HG03457 (cell line): ENCODE data around the gene METAP2.
"Not testable (repeated sequence)": the region's sequence is repeated elsewhere in the genome, so short reads cannot be mapped to it uniquely, and the experiment has no call there.

Source experiments
- ATAC-seq: cut with Tn5 transposase; IDR thresholded peaks from one replicate; pipeline ENCODE4 v1.9.1; 2021; ENCODE audit warnings: moderate number of reproducible peaks; ENCODE audit not compliant: unreplicated experiment

Gene METAP2

DNA sequence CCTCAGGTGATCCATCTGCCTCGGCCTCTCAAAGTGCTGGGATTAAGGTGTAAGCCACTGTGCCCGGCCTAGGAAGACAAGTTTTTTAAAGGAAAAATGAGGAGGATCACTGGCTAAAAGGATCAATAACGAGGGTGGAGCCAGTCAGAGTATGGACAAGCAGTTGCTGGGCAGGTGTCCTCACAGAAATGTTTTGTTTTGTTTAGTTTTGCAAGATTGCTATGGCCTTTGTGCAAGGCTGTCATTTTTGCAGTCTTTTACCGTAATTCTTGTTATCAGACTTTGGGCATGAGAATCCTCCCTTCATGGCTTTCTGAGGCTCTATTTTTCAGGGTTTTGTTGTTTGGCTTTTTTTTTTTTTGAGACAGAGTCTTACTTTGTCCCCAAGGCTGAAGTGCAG, 11.9 kb upstream of the METAP2 start:
- no peak for ATAC-seq

DNA sequence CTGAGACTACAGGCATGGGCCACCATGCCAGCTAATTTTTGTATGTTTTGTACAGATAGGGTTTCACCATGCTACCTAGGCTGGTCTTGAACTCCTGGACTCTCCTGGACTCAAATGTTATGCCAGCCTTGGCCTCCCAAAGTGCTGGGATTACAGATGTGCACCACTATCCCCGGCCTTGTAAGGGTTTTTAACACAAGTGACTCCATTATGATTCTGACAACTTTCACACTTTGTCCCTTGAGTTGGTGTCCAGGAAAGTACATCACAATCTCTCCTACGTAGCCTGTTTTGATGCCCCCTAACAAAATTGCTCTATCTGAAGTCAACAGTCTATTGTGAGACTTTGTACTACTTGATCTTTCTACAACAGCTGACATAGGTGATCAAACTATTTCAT, 11.4 kb upstream of the METAP2 start:
- ATAC-seq, result no peak

DNA sequence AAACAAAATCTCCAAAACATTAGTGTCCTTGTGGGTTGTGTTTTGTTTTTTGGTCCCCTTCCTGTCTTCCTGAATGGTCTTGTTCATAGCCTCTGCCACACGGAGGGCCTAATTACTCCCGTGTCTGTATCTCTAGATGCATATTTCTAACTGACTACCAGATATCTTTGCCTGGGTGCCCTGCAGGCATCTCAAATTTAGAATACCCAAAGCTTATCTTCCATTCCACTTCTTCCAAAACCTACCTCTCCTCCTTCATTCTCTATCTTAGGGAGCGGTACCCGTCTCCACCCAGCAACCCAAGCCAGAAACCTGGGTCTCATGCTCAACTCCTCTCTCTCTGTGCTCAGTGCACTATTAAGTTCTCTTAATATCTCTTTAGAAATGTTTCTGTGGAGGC, 10.9 kb upstream of the METAP2 start:
- no peak for ATAC-seq

DNA sequence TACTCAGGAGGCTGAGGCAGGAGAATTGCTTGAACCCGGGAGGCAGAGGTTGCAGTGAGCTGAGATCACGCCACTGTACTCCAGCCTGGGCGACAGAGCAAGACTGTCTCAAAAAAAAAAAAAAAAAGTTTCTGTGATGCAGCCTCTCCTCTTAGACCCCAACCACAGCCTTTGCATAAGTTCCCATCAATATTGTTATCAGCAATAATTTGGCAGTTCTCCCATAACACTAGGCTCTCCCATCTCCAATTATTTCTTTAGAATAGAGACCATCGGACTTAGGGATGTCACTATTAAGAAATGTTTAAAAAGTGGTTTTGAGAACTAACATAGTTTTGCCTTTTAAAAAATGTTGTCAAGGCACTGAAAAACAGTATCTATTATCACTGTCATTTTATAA, 10.2 kb upstream of the METAP2 start:
- ATAC-seq, result not testable (repeated sequence)

DNA sequence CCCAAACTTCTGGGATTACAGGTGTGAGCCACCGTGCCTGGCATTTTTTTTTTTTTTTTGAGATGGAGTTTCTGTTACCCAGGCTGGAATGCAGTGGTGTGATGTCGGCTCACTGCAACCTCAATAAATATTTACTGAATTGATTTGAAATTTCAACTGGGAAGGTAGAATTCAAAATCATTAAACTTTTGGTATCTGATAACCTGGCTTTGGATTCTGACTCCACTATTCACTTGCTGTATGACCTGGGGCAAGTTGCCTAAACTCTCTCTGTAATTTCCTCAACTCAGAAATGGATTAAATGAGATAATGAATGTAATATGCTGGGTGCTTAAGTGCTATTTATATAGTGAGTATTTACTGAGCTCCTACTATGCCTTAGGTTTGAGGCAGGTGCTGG, 8.7 kb upstream of the METAP2 start:
- ATAC-seq, result no peak

DNA sequence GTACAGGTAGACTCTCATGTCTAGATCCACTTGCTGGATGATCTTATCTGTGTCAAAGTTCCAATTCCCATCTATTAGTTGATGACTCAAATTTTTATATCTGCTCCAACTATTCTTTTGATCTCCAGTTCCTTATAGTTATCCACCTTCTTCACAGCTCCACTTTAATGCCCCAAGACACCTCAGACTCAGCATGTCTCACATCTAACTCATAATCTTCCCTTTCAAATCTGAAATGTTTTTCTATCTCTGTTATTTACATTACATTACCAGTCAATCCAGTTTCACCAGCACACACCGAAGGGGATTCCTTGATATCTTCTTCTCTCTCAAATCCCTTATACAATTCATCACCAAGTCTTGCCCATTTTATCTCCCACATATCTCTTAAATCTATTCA, 3.7 kb upstream of the METAP2 start:
- no peak for ATAC-seq

DNA sequence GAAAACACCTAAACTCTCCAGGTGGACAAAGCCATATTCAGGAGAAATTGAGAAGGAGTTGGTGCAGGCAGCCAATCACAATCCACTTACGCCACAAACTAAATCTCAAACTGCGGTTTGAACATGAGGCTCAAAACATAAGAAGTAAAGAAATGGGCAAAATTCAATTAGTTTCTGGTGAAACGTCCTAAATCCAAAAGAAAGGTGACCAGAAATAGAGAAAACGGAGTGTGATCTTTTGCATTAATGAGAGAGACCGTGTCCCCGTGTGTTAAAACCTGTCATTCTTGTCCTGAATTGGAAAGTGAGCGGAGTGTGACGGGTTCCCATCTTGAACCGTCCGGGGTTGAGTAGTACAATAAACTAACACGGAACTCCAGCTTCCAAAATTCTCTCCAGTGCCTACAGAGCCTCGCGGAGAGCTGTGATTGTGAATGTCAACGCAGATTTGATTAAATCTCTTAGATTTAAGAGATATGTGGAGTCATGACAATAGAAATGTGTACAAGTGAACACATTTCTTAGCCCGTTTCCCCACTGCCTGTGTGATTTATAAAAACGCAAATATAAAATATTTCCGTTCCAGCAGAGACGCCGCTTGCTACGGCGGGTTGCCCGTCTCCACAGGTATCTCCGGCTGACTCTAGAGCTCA, 595 bp upstream of the METAP2 start:
- ATAC-seq, result no peak

DNA sequence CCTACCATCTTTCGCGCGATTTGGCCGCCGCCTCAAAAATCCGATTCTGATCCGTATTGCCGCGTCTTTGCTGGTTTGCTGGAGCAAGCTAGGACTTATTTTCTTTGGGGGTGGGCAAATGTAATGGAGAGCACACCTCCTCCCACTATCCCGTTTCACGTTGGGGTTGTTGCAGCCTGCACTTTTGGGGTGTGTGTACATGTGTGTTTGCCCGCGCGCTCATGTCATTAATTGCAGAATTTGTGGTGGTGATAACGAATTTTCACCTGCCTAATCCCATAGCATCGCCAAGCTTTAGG, 657 bp downstream of the METAP2 start:
- no peak for ATAC-seq

DNA sequence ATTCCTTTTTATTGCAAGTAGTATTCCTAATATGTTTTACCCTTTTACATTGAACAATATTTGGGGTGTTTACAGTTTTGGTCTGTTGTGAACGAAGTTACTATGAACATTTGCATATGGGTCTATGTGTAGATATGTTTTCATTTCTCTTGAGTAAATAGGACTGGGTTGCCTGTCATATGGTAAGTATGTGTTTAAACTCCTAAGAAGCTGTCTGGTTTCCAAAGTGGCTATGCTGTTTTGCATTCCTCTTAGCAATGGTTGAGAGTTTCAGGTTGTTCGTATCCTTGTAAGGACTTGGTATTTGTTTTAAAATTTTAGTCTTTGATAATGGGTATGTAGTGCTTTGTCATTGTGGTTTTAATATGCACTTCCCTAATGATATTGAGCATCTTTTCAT, 6.3 kb downstream of the METAP2 start:
- no peak for ATAC-seq

DNA sequence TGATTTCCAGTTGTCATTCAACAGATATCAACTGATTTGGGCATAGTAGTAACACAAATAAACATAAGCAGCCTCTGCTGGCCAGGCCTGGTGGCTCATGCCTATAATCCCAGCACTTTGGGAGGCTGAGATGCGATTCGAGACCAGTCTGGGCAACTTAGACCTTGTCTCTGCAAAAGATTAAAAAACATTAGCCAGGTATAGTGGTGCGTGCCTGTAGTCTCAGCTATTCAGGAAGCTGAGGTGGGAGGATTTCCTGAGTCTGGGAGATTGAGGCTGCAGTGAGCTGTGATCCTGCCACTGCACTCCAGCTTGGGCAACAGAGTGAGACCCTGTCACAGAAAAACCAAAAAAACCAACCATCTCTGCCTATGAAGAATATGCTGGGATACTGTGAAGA, 7.1 kb downstream of the METAP2 start:
- no peak for ATAC-seq

DNA sequence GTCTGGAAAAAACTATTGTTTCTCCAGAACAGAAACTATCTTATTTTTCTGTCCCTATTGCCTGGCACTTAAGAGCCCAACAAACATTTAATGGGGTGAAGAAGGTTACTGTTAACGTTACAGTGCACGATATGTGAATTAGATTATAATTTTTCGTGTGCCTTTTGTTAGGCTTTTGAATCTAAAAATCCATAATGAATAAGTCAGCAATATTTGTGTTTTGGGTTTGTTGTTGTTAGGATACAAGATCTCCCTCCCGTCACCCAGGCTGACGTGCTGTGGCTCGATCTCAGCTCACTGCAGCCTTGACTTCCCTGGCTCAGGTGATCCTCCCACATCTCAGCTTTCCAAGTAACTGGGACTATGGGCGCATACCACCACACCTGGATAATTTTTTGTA, 7.9 kb downstream of the METAP2 start:
- no peak for ATAC-seq

DNA sequence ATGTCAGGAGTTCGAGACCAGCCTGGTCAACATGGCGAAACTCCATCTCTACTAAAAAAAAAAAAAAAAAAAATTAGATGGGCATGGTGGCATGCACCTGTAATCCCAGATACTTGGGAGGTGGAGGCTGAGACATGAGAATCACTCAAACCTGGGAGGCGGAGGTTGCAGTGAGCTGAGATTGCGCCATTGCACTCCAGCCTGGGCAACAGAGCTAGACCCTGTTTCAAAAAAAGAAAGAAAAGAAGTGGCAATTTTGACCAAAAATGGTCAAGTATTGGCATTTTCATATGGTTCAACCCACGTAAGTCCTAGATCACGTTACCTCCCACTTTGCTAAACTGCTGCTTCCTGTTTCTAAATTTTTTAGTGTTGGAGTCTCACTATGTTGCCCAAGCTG, 8.6 kb downstream of the METAP2 start:
- not testable (repeated sequence) for ATAC-seq

DNA sequence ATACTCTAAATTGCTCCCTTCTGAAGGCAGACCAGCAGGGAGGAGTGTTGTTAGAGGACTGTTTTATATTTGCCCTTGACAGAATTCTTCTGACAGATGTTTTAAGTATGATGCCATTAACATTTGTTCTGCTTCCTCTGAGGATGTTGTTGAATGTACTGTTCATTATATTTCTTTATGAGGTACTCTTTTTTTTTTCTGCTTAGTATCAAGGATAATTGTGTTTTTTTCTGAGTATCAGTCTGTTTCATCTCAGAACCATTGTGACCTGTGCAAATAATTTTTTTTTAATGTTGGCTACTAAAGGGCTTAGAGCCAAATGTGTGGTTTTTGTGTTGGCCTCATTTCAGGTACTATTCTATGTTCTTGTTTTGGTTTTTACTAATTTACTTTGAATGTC, 10.6 kb downstream of the METAP2 start:
- ATAC-seq, result no peak

DNA sequence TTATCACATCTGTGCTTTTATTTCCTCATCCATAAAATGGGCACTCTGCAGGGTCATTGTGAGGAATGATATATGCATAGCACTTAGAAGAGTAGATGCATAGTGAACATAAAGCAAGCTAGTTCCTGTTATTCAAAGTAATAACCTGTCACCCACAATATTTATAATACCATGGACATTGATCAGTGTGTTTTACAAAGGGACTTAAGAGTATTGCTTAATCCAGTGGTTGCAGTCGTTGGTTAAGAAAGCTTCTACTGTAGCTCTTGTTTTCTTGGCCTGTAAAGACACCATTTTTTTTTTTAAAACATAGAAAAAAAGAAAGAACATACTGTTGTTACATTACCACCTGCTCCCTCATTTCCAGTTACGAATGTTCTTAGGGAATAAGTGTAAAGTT, 13.1 kb downstream of the METAP2 start:
- no peak for ATAC-seq

DNA sequence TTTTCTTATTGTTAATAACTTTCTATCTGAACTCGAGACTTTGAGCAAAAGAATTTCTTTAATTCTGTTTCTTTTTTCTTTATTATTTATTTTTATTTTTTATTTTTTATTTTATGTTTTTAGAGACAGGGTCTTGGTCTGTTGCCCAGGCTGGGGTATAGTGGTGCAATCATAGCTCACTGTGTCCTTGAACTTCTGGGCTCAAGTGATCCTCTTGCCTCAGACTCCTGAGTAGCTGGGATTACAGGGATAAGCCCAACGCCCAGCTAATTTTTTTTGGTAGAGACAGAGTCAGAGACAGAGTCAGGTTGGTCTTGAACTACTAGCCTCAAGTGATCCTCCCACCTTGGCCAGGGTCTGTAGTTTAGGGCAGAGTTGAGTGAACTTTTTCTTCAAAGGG, 18.5 kb downstream of the METAP2 start:
- no peak for ATAC-seq

DNA sequence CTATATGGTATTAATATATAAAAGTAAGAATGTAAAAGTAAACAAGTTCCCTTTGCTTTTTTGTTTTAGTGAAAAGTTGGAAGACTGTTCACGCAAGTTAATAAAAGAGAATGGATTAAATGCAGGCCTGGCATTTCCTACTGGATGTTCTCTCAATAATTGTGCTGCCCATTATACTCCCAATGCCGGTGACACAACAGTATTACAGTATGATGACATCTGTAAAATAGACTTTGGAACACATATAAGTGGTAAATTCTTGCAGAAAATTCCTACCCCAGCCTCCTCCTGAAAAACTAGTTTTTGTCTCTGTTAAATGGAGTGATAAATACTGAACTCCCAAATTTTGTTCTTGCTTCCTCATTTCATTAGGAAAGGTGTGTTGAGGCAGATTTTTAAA, 20.9 kb downstream of the METAP2 start:
- no peak for ATAC-seq

DNA sequence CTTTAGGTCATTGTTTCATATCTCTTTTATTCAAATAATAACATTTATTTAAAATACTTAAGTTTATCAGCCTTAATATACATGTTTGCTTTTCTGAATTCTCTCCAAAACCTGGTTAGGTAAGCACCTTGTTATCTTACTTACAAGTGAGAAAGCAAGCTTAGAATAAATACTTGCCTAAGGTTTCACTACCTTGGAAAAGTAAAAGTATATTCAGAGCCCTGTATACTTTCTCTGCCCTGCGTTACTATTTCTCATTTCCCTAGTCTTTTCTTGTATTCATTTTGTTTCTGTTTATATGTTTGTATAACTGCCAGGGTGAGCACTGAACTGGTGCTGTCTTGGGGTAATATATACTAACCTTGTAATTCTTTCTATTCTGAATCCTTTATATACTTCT, 21.5 kb downstream of the METAP2 start:
- ATAC-seq, result no peak

DNA sequence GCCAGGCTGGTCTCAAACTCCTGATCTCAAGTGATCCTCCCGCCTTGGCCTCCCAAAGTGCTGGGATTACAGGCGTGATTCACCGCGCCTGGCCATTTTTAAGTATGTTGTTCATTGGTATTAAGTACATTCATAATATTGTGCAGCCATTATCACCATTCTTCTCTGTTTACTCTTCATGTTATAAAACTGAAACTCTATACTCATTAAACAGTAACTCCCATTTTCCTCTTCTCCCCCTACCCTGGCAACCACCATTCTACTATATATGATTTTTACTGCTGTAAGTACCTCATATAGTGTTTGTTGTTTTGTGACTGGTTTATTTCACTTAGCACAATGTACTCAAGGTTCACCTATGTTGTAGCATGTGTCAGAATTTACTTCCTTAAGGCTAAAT, 23.1 kb downstream of the METAP2 start:
- ATAC-seq, result no peak

DNA sequence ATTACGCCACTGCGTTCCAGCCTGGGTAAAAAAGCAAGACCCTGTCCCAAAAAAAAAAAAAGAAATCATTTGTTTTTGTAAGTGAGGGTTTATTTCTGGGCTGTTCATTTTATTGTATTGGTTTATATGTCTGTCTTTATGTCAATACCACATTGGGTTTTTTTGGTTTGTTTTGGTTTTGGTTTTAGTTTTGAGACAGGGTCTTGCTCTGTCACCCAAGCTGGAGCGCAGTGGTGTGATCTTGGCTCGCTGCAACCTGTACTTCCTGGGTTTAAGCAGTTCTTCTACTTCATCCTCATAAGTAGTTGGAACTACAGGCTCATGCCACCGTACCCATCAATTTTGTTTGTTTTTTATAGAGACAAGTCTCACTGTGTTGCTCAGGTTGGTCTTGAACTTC, 25.0 kb downstream of the METAP2 start:
- ATAC-seq, result no peak

DNA sequence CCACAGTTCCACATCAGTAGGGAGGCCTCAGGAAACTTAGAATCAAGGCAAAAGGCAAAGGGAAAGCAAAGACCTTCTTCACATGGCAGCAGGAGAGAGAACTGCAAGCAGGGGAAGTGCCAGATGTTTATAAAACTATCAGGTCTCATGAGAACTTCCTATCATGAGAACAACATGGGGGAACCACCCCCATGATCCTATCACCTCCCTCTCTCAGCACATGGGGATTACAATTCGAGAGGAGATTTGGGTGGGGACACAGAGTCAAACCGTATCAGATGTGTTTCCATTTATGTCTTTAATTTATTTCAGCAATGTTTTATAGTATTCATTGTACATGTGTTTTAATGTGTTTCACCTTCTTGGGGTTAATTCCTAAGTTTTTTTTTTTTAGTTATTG, 25.8 kb downstream of the METAP2 start:
- no peak for ATAC-seq

DNA sequence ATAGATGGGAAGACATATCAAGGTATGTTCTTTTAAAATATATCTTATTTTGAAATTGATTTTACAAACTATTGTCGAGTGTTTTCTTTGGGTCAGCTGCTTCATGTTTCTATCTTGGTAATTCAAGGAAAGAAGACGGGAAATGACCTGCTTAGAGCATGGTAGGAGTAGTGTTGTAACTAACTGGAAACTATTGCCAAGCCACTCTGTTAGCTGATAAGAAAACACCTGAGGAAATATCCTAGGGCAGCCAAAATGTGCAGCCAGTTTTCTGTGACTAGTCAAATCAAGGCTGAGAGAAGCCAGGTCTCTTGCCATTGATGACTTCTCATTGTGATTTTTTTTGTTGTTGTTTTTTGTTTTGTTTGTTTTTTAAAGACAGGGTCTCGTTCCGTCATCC, 30.2 kb downstream of the METAP2 start:
- ATAC-seq, result no peak

DNA sequence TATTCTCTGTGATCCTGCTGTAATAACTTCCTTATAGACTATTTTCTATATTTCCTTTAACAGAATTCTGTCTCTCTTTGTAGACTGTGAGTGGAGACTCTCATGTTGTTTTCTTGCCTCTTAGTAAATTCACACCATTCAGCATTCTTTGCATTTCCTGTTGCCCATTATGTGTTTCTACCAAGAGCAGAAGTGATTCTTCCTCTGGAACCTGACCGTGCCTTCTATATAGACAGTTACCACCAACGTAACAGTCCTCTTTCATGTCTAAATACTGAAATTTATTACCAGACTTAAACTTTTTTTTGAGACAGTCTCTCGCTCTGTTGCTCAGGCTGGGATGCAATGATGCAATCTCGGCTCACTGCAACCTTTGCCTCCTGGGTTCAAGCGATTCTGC, 31.1 kb downstream of the METAP2 start:
- ATAC-seq, result no peak

DNA sequence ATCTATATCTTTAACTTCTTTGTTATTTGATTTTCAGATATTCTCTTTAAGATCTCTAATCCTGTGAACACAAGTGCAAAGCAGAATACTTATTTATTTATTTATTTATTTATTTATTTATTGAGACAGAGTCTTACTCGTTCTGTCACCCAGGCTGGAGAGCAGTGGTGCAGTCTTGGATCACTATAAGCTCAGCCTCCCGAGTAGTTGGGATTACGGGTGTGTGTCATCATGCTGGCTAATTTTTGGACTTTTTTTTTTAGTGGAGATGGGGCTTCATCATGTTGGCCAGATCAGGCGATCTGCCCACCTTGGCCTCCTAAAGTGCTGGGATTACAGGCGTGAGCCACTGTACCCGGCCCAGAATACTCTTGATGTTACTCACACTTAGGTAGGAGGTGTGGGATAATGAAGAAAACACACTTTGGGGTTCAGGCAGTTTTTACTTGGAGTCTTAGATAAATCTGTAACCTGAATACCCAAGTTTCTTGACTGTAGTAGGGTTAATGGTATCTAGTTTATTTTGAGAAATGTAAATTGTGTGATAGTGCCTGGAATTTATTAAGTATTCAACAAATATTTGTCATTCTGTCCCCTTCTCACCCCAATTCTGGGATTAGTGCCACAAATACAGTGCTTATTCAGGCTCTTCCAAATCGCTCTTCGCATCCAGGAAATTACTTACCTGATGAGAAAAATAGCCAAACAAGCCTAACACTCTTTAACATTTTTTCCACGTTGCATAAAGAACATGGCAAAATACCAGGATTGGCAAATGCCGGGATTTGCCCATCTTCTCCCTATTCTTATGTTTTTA, 33.0 kb downstream of the METAP2 start:
- no peak for ATAC-seq
